Measurements from ENCODE around the gene COL9A3.

COL9A3 gene

GRCh38 chr20:62856931-62857619 is 40.2 kb downstream of the COL9A3 start:
- no peak for DNase-seq (ENCODE audit: low read depth in 2 of 2)

GRCh38 chr20:62858058-62858830 is 41.4 kb downstream of the COL9A3 start:
- no peak for DNase-seq (ENCODE audit: low read depth in 2 of 2)

- DNase-seq (ENCODE audit: low read depth in 2 of 2): no peak
Observed at GRCh38 chr20:62859721-62860120, 42.9 kb downstream of the COL9A3 start.

- DNase-seq (ENCODE audit: low read depth in 2 of 2): no peak
Observed at GRCh38 chr20:62860391-62860923, 43.6 kb downstream of the COL9A3 start.

GRCh38 chr20:62860924-62861691 is 44.3 kb downstream of the COL9A3 start:
- DNase-seq (ENCODE audit: low read depth in 2 of 2): peak in 1 of 2 donors; percentile 14

- DNase-seq (ENCODE audit: low read depth in 2 of 2): peak; percentile 84 to 98
Observed at GRCh38 chr20:62861726-62862336, 45.0 kb downstream of the COL9A3 start, which contains the start of gene TCFL5. Gene TCFL5, minus strand, starts transcription at chr20:62861822. Its CDS starts 152 bp downstream, at chr20:62861670.

GRCh38 chr20:62864207-62864606 is 47.4 kb downstream of the COL9A3 start:
- no peak for DNase-seq (ENCODE audit: low read depth in 2 of 2)

GRCh38 chr20:62872184-62872847 is 55.5 kb downstream of the COL9A3 start:
- DNase-seq (ENCODE audit: low read depth in 2 of 2): no peak

GRCh38 chr20:62872862-62873261 is 56.0 kb downstream of the COL9A3 start:
- DNase-seq (ENCODE audit: low read depth in 2 of 2): no peak

- DNase-seq (ENCODE audit: low read depth in 2 of 2): no peak
Observed at GRCh38 chr20:62873280-62873679, 56.4 kb downstream of the COL9A3 start.

- peak in 1 of 2 donors; percentile 26 for DNase-seq (ENCODE audit: low read depth in 2 of 2)
Observed at GRCh38 chr20:62873681-62874031, 56.8 kb downstream of the COL9A3 start.

- DNase-seq (ENCODE audit: low read depth in 2 of 2): no peak
Observed at GRCh38 chr20:62874964-62875344, 58.1 kb downstream of the COL9A3 start.

GRCh38 chr20:62875419-62876361 is 58.8 kb downstream of the COL9A3 start:
- no peak for DNase-seq (ENCODE audit: low read depth in 2 of 2)

- no peak for DNase-seq (ENCODE audit: low read depth in 2 of 2)
Observed at GRCh38 chr20:62876501-62876901, 59.7 kb downstream of the COL9A3 start.

GRCh38 chr20:62876902-62877816 is 60.3 kb downstream of the COL9A3 start:
- no peak for DNase-seq (ENCODE audit: low read depth in 2 of 2)

GRCh38 chr20:62878244-62879038 is 61.6 kb downstream of the COL9A3 start:
- no peak for DNase-seq (ENCODE audit: low read depth in 2 of 2)

GRCh38 chr20:62879275-62880146 is 62.7 kb downstream of the COL9A3 start:
- DNase-seq (ENCODE audit: low read depth in 2 of 2): no peak
